HG03571 (cell line): ENCODE data around the gene BNIP1.

ENCODE experiments used
- ATAC-seq: cut with Tn5 transposase; IDR thresholded peaks from one replicate; pipeline ENCODE4 v1.9.1; 2021; ENCODE audit not compliant: unreplicated experiment

The BNIP1 gene

DNA sequence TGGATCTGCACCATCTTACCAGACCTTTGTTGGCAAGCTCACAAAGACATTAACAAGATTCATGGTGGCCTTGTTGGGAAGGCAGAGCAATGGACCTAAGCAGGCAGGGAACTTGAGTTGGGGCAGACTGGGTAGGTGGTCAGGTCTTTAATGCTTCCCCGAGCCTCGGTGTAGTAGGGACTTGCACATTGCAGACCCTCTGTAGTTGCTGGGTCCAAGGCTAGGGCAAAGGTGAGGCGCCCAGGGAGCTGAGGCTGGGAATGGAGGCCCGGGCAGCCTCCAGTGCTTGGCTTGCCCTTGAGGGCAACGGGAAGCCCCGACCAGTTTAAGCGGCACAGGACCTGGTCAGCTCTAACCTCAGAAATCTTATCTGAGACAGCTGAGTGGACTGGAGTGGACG lies 66.5 kb downstream of the BNIP1 start:
- ATAC-seq: no peak

GRCh38 chr5:173211284-173211683 lies 67.0 kb downstream of the BNIP1 start:
- no peak for ATAC-seq

DNA sequence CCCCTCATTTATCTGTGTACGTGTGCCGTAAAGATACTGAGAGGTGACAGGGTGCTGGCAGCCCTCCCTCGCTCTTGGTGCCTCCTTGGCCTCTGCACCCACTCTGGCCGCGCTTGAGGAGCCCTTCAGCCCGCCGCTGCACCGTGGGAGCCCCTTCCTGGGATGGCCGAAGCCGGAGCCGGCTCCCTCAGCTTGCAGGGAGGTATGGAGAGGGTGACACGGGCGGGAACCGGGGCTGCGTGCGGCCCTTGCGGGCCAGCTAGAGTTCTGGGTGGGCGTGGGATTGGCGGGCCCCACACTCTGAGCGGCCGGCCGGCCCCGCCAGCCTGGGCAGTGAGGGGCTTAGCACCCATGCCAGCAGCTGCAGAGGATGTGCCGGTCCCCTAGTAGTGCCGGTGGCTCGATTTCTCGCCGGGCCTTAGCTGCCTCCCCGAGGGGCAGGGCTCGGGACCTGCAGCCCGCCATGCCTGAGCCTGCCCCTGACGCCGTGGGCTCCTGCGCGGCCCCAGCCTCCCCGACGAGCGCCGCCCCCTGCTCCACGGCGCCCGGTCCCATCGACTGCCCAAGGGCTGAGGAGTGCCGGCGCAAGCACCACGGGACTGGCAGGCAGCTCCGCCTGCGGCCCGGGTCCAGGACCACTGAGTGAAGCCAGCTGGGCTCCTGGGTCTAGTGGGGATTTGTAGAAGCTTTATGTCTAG lies 69.1 kb downstream of the BNIP1 start:
- ATAC-seq: no peak
